SK-N-SH (cell line): Measurements from ENCODE around the gene BCO2. TPM values are rescaled to one million over a fixed set of nuclear protein-coding genes. Genes with fewer than 3 reads are reported as not detected.

Experiments used
- CTCF ChIA-PET: fragments of 300-600, 350-600 bp; formaldehyde crosslinking; extraction: SDS; loops from one replicate; lab custom pipeline; 2021; lab: Yijun Ruan, JAX
- POLR2A ChIA-PET: fragments of 350-600 bp; sonication (Branson Sonifier 250); formaldehyde crosslinking; extraction: SDS; loops from one replicate; lab custom pipeline; 2020; ENCODE audit warnings: antibody characterized with exemption, inconsistent platforms; lab: Yijun Ruan, JAX
- DNase-seq: peaks from one replicate; pipeline ENCODE4 v3.0.0; 2012
- H2AFZ ChIP-seq: fragments of 200-600 bp; sonication (generic); 2 replicates; pipeline ENCODE4 v1.8.1; 2016; ENCODE audit warnings: antibody characterized with exemption, mild to moderate bottlenecking, low read depth
- H3F3A ChIP-seq: fragments of 200-600 bp; sonication (generic); replicated peaks from 2 replicates; pipeline ENCODE3; 2016; ENCODE audit warnings: antibody characterized with exemption, mild to moderate bottlenecking; ENCODE audit not compliant: insufficient read depth
- H3K27ac ChIP-seq, 2 experiments: fragments of 200-500 bp in 1 of 2; fragments of 200-600 bp in 1 of 2; sonication (Bioruptor generic) in 1 of 2; sonication (generic), shearing (Covaris generic) in 1 of 2; 2 replicates each; pipeline versions ENCODE4 v1.5.1 to v1.6.1; 2014 to 2016; ENCODE audit warnings: low read depth in 2 of 2, inconsistent platforms in 1 of 2, low read length in 1 of 2, mild to moderate bottlenecking in 1 of 2, mixed read lengths in 1 of 2
- H3K27me3 ChIP-seq: fragments of 200-600 bp; sonication (generic), shearing (Covaris generic); 2 replicates; pipeline ENCODE4 v1.6.1; 2016; ENCODE audit warnings: mixed run types; ENCODE audit not compliant: insufficient read depth
- H3K36me3 ChIP-seq, 2 experiments: fragments of 200-500 bp in 1 of 2; fragments of 200-600 bp in 1 of 2; sonication (Bioruptor generic) in 1 of 2; sonication (generic) in 1 of 2; replicated peaks in 1 of 2; 2 replicates each; pipeline versions ENCODE3 to v1.5.1; 2014 to 2016; ENCODE audit warnings: low read length in 1 of 2, mild to moderate bottlenecking in 1 of 2; ENCODE audit not compliant: insufficient read depth in 2 of 2, control insufficient read depth in 1 of 2
- H3K4me1 ChIP-seq, 2 experiments: fragments of 200-500 bp in 1 of 2; fragments of 200-600 bp in 1 of 2; sonication (Bioruptor generic) in 1 of 2; sonication (generic), shearing (Covaris generic) in 1 of 2; 2 replicates each; pipeline versions ENCODE4 v1.5.1 to v1.6.1; 2014 to 2016; ENCODE audit warnings: low read depth in 1 of 2, low read length in 1 of 2, mixed run types in 1 of 2; ENCODE audit not compliant: insufficient read depth in 2 of 2, control insufficient read depth in 1 of 2
- H3K4me2 ChIP-seq: fragments of 200-600 bp; sonication (generic), shearing (Covaris generic); 2 replicates; pipeline ENCODE4 v1.6.1; 2017; ENCODE audit warnings: mixed run types
- H3K4me3 ChIP-seq, 2 experiments: fragments of 200-500 bp in 1 of 2; fragments of 200-600 bp in 1 of 2; sonication (Bioruptor generic) in 1 of 2; sonication (generic), shearing (Covaris generic) in 1 of 2; 2 replicates each; pipeline versions ENCODE4 v1.5.1 to v1.8.1; 2014 to 2016; ENCODE audit warnings: low read depth in 2 of 2, inconsistent platforms in 1 of 2, low read length in 1 of 2, mild to moderate bottlenecking in 1 of 2, mixed read lengths in 1 of 2, moderate library complexity in 1 of 2
- H3K79me2 ChIP-seq: fragments of 200-600 bp; sonication (generic); 2 replicates; pipeline ENCODE4 v1.8.1; 2017; ENCODE audit warnings: mild to moderate bottlenecking; ENCODE audit not compliant: insufficient read depth
- H3K9ac ChIP-seq: fragments of 200-600 bp; sonication (generic); 2 replicates; pipeline ENCODE4 v1.6.1; 2017; ENCODE audit warnings: mixed run types
- H3K9me2 ChIP-seq: fragments of 200-600 bp; sonication (generic); 2 replicates; pipeline ENCODE4 v1.6.1; 2017; ENCODE audit warnings: mixed run types
- H3K9me3 ChIP-seq: fragments of 200-600 bp; sonication (generic); 2 replicates; pipeline ENCODE4 v1.6.1; 2017; ENCODE audit warnings: mixed run types, mild to moderate bottlenecking, moderate library complexity
- H4K20me1 ChIP-seq: fragments of 200-600 bp; sonication (generic); 2 replicates; pipeline ENCODE4 v1.6.1; 2017; ENCODE audit warnings: mild to moderate bottlenecking, mixed run types; ENCODE audit not compliant: insufficient read depth
- CHD2 ChIP-seq: fragments of 150-350 bp; IDR thresholded peaks from 2 replicates; pipeline ENCODE4 v1.6.1; 2018; ENCODE audit warnings: low read length; ENCODE audit not compliant: partially characterized antibody
- ELF1 ChIP-seq: IDR thresholded peaks from 2 replicates; pipeline ENCODE4 v1.4.0; 2012
- GATA2 ChIP-seq: sonication (generic); formaldehyde crosslinking; IDR thresholded peaks from 2 replicates; pipeline ENCODE4 v1.5.0; 2020; ENCODE audit warnings: mild to moderate bottlenecking, missing genetic modification reagents
- JUND ChIP-seq: IDR thresholded peaks from 2 replicates; pipeline ENCODE4 v1.4.0; 2012
- RAD21 ChIP-seq: IDR thresholded peaks from 2 replicates; pipeline ENCODE4 v1.6.1; 2012; ENCODE audit warnings: mild to moderate bottlenecking, low read length
- RXRA ChIP-seq: IDR thresholded peaks from 2 replicates; pipeline ENCODE4 v1.4.0; 2012; ENCODE audit warnings: low read depth, mild to moderate bottlenecking, borderline replicate concordance
- SMC3 ChIP-seq: IDR thresholded peaks from 2 replicates; pipeline ENCODE4 v1.6.1; 2012; ENCODE audit warnings: low read depth, low read length, improper control_type of control experiment
- TCF12 ChIP-seq: IDR thresholded peaks from 2 replicates; pipeline ENCODE4 v1.4.0; 2012
- TEAD4 ChIP-seq: IDR thresholded peaks from 2 replicates; pipeline ENCODE4 v1.4.0; 2012; ENCODE audit warnings: mild to moderate bottlenecking, borderline replicate concordance; ENCODE audit not compliant: insufficient read depth
- YY1 ChIP-seq: IDR thresholded peaks from 2 replicates; pipeline ENCODE4 v1.4.0; 2012; ENCODE audit warnings: low read depth, mild to moderate bottlenecking
- WGBS: methylation state at CpG from one replicate; pipeline ENCODE4 v1.1.6; 2017; ENCODE audit warnings: low lambda C conversion rate; 5-methylcytosine and 5-hydroxymethylcytosine counted together
- polyA plus RNA-seq, 3 experiments: library from polyadenylated mRNA; depleted of rRNA; stranded (reverse); fragments of >200 nt; gene quantifications; 2 replicates each; pipeline ENCODE4 v1.2.3, GENCODE V29; 2012
- TF ChIP-seq, protein P1 (sequence below): IDR thresholded peaks from 2 replicates; pipeline ENCODE4; 2012
- TF ChIP-seq, protein P2 (sequence below): IDR thresholded peaks from 2 replicates; pipeline ENCODE4 v1.4.0; 2012; ENCODE audit warnings: low read depth, borderline replicate concordance
- TF ChIP-seq, protein P3 (sequence below): fragments of 200-600 bp; sonication (generic); IDR thresholded peaks from 2 replicates; pipeline ENCODE4 v1.6.1; 2017; ENCODE audit warnings: antibody characterized with exemption, mild to moderate bottlenecking, moderate library complexity
- TF ChIP-seq, protein P4 (sequence below): fragments of 150-350 bp; IDR thresholded peaks from 2 replicates; pipeline ENCODE4 v1.6.1; 2016; ENCODE audit warnings: mild to moderate bottlenecking, low read depth, low read length

Gene BCO2
- polyA plus RNA-seq, 1 of the 3 experiments (the other 2 are of a cell fraction): 0.87 TPM

DNA sequence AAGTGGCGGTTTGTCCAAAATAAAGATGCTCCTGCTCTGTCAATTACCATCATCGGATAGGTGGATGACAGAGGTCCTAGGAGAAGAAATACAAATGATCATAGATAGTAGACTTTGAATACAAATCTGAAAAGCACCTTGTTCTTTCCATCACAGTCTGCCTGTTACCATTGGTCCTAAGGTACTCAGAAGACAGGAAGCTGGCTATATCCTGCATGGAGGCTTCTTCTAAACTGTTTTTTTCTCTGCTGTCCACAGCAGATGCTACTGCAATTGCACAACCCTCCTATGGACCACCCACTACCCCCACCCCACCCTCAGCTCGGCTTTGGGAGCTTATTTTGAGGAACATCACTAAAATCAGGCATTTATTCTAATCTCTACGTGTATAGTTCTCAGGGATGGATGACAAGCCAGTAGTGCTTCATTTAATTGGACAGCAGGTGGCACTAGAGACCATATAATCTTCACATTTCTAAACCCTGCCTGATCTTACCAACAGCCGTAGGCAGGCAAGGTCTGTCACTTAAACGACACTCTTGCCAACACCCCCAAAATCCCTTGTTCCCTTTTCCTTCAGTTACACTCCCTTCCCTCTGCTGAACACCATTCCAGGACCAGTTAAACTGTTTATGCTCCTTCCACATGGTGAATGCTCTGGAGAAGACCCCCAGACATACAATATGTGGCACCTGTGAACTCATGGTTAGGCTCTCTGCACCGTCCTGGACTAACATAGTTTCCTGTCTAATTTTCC is 44.3 kb downstream of the BCO2 start:
- peak; percentile 72 for DNase-seq
- Histone ChIP-seq H3K9me2 (no peaks in the 10 kb centered on the region), H3K4me1 (peaks cover 3 to 21% of the 10 kb centered on the region in 2 experiments), H3K79me2 (no peaks in the 10 kb centered on the region), H3K27me3 (no peaks in the 10 kb centered on the region), H3F3A (no peaks in the 10 kb centered on the region), H3K9ac (no peak overlapping the region)
- TF ChIP-seq RAD21: peak; percentile 95
- TF ChIP-seq, protein P1, sequence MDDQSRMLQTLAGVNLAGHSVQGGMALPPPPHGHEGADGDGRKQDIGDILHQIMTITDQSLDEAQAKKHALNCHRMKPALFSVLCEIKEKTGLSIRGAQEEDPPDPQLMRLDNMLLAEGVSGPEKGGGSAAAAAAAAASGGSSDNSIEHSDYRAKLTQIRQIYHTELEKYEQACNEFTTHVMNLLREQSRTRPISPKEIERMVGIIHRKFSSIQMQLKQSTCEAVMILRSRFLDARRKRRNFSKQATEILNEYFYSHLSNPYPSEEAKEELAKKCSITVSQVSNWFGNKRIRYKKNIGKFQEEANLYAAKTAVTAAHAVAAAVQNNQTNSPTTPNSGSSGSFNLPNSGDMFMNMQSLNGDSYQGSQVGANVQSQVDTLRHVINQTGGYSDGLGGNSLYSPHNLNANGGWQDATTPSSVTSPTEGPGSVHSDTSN: no peak
- no peak for TF ChIP-seq GATA2 (CRISPR knock-in tag)
- TF ChIP-seq SMC3: peak; percentile 97
- TF ChIP-seq, protein P2, sequence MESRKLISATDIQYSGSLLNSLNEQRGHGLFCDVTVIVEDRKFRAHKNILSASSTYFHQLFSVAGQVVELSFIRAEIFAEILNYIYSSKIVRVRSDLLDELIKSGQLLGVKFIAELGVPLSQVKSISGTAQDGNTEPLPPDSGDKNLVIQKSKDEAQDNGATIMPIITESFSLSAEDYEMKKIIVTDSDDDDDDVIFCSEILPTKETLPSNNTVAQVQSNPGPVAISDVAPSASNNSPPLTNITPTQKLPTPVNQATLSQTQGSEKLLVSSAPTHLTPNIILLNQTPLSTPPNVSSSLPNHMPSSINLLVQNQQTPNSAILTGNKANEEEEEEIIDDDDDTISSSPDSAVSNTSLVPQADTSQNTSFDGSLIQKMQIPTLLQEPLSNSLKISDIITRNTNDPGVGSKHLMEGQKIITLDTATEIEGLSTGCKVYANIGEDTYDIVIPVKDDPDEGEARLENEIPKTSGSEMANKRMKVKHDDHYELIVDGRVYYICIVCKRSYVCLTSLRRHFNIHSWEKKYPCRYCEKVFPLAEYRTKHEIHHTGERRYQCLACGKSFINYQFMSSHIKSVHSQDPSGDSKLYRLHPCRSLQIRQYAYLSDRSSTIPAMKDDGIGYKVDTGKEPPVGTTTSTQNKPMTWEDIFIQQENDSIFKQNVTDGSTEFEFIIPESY: no peak
- no peak for TF ChIP-seq RXRA
- TF ChIP-seq, protein P3, sequence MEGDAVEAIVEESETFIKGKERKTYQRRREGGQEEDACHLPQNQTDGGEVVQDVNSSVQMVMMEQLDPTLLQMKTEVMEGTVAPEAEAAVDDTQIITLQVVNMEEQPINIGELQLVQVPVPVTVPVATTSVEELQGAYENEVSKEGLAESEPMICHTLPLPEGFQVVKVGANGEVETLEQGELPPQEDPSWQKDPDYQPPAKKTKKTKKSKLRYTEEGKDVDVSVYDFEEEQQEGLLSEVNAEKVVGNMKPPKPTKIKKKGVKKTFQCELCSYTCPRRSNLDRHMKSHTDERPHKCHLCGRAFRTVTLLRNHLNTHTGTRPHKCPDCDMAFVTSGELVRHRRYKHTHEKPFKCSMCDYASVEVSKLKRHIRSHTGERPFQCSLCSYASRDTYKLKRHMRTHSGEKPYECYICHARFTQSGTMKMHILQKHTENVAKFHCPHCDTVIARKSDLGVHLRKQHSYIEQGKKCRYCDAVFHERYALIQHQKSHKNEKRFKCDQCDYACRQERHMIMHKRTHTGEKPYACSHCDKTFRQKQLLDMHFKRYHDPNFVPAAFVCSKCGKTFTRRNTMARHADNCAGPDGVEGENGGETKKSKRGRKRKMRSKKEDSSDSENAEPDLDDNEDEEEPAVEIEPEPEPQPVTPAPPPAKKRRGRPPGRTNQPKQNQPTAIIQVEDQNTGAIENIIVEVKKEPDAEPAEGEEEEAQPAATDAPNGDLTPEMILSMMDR: peak; percentile 78
- TF ChIP-seq JUND: no peak
- TF ChIP-seq, all 33 proteins: peak for 3
- CTCF ChIA-PET: interaction anchor here (0.5 to 17.1 kb wide), 34 partner anchors 9 to 1081 kb away, joined by 3 to 620 read pairs (median 4); partner anchors contain the start of gene PLET1
- Histone ChIP-seq H3K27ac (no peak overlapping the region), H3K4me3 (no peak overlapping the region; a peak in 1 of 4 replicates), H3K9me3 (no peaks in the 10 kb centered on the region), H3K4me2 (no peak overlapping the region), H4K20me1 (no peaks in the 10 kb centered on the region), H3K36me3 (no peaks in the 10 kb centered on the region), H2AFZ (peak overlapping the region; percentile 61; the same call in 1 of the 2 replicates)
- POLR2A ChIA-PET: no interaction called here
- WGBS: 37% methylated on average over 7 of the region's 7 CpGs

DNA sequence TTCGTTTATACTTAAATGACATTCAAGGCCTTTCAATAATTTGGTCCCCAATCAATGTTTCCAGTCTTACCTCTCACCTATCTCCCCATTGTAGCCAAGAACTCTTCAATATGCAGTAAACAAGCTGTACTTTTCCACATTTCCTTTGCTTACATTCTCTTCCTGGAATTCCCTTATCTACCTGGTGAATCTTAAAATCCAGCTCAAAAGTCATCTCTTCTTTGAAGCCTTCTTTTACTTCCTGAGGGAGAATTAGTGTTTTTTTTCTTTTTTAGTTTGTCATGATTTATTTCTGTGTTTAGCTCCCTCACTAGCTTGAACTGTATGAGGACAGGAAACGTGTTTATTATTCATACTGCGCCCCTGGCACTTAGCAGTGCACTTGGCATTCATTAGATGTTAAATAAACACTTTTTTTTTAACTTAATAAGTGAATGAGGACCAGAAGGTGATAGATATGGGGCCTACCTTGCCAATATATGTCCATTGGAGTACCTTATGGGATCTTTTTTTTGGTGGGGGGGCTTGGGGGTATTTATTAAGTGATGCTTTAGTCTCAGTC is 46.0 kb downstream of the BCO2 start:
- H3K27ac ChIP-seq: no peak overlapping the region
- ChIA-PET POLR2A (interaction anchor here (0.5 to 1.3 kb wide), 2 partner anchors 59 to 339 kb away, joined by 3 to 4 read pairs; no protein-coding TSS in a partner anchor), CTCF (interaction anchor here (0.6 to 17.1 kb wide), 7 partner anchors 11 to 1068 kb away, joined by 3 to 620 read pairs (median 4); partner anchors contain the start of genes PLET1, SDHD and TIMM8B)
- H3K4me3 ChIP-seq: no peak overlapping the region
- H3K79me2 ChIP-seq: no peaks in the 10 kb centered on the region; the same call in 1 of the 2 replicates
- peaks cover 3 to 26% of the 10 kb centered on the region in 2 experiments for H3K4me1 ChIP-seq
- H3K9me3 ChIP-seq: no peaks in the 10 kb centered on the region
- no peak overlapping the region for H3K4me2 ChIP-seq
- H4K20me1 ChIP-seq: no peaks in the 10 kb centered on the region
- no peaks in the 10 kb centered on the region for H3F3A ChIP-seq
- H2AFZ ChIP-seq: peak overlapping the region; percentile 66; the same call in 1 of the 2 replicates
- no peaks in the 10 kb centered on the region for H3K36me3 ChIP-seq
- H3K27me3 ChIP-seq: no peaks in the 10 kb centered on the region
- no peak for DNase-seq
- TF ChIP-seq TEAD4 (no peak), TCF12 (no peak), ELF1 (no peak), YY1 (no peak), CHD2 (no peak)
- TF ChIP-seq, protein P4, sequence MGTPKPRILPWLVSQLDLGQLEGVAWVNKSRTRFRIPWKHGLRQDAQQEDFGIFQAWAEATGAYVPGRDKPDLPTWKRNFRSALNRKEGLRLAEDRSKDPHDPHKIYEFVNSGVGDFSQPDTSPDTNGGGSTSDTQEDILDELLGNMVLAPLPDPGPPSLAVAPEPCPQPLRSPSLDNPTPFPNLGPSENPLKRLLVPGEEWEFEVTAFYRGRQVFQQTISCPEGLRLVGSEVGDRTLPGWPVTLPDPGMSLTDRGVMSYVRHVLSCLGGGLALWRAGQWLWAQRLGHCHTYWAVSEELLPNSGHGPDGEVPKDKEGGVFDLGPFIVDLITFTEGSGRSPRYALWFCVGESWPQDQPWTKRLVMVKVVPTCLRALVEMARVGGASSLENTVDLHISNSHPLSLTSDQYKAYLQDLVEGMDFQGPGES: no peak
- no peaks in the 10 kb centered on the region for H3K9me2 ChIP-seq
- 58% methylated on average over 3 of the region's 3 CpGs for WGBS
- no peak overlapping the region for H3K9ac ChIP-seq
